DOHH2 (cell line): ENCODE results near the gene TACR1.

Source experiments
- H3F3A ChIP-seq: fragments of 200-600 bp; sonication (generic), shearing (Covaris generic); 2 replicates; pipeline ENCODE4 v1.6.0; 2016; ENCODE audit warnings: antibody characterized with exemption, mild to moderate bottlenecking; ENCODE audit not compliant: control insufficient read depth, insufficient read depth
- H3K27ac ChIP-seq: fragments of 200-600 bp; sonication (generic); 2 replicates; pipeline ENCODE4 v1.5.1; 2014; ENCODE audit warnings: low read depth, mild to moderate bottlenecking, low read length, moderate library complexity
- H3K27me3 ChIP-seq: fragments of 200-600 bp; sonication (generic); 2 replicates; pipeline ENCODE4 v1.6.1; 2014; ENCODE audit warnings: mild to moderate bottlenecking, low read length, mixed read lengths; ENCODE audit not compliant: control insufficient read depth
- H3K36me3 ChIP-seq: fragments of 200-600 bp; sonication (generic); 2 replicates; pipeline ENCODE4 v1.6.1; 2014; ENCODE audit warnings: mild to moderate bottlenecking, low read length, moderate library complexity, mixed read lengths; ENCODE audit not compliant: control insufficient read depth
- H3K4me1 ChIP-seq: fragments of 200-600 bp; sonication (generic); 2 replicates; pipeline ENCODE4 v1.6.1; 2014; ENCODE audit warnings: mild to moderate bottlenecking, low read length, mixed read lengths; ENCODE audit not compliant: control insufficient read depth
- H3K4me2 ChIP-seq: fragments of 200-600 bp; sonication (generic); 2 replicates; pipeline ENCODE4 v1.6.0; 2014; ENCODE audit warnings: mild to moderate bottlenecking, low read length, moderate library complexity
- H3K4me3 ChIP-seq: fragments of 200-600 bp; sonication (generic); 2 replicates; pipeline ENCODE4 v1.5.1; 2014; ENCODE audit warnings: mild to moderate bottlenecking, low read length, mixed read lengths
- H3K79me2 ChIP-seq: fragments of 200-600 bp; sonication (generic); 2 replicates; pipeline ENCODE4 v1.6.1; 2014; ENCODE audit warnings: mild to moderate bottlenecking, low read length, mixed read lengths; ENCODE audit not compliant: control insufficient read depth
- H3K9me2 ChIP-seq: fragments of 200-600 bp; sonication (generic); replicated peaks from 2 replicates; pipeline ENCODE4 v1.6.1; 2014; ENCODE audit warnings: mild to moderate bottlenecking, low read length, mixed read lengths; ENCODE audit not compliant: control insufficient read depth
- H3K9me3 ChIP-seq: fragments of 200-600 bp; sonication (generic); 2 replicates; pipeline ENCODE4 v1.6.1; 2014; ENCODE audit warnings: antibody characterized with exemption, low read length, mixed read lengths; ENCODE audit not compliant: control insufficient read depth, insufficient read depth
- H4K20me1 ChIP-seq: fragments of 200-600 bp; sonication (generic); 2 replicates; pipeline ENCODE4 v1.6.0; 2014; ENCODE audit warnings: low read depth, mild to moderate bottlenecking, antibody characterized with exemption, low read length, moderate library complexity; ENCODE audit not compliant: control insufficient read depth, insufficient read depth
- CTCF ChIP-seq: fragments of 200-600 bp; sonication (generic); IDR thresholded peaks from one replicate; pipeline ENCODE4 v1.5.1; 2014; ENCODE audit warnings: antibody characterized with exemption, mild to moderate bottlenecking, low read depth, low read length; ENCODE audit not compliant: poor library complexity, severe bottlenecking
- EZH2phosphoT487 ChIP-seq: fragments of 200-600 bp; sonication (generic); IDR thresholded peaks from 2 replicates; pipeline ENCODE4 v1.6.1; 2017; ENCODE audit warnings: borderline replicate concordance, mild to moderate bottlenecking, antibody characterized with exemption, low read length, moderate library complexity, mixed read lengths

The TACR1 gene

DNA sequence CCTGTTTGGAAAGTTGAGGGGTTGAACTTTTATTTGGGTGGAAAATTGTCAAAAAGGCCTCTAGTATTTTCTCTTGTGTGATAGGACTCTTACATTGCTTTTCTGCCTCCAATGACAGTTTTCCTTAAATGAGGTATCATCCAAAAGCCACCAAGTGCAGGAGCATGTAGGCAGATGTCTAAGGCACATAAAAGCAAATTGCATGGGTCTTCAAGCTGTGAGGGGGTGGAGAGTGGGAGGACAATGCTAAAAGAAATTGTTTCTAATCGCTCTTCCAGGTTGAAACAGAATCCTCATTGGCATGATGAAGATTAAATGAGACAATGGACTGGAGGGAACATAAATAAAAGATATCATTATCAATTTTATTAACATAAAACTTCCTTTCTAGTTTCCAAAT lies 6.8 kb downstream of the TACR1 start:
- Histone ChIP-seq H3K79me2 (no peaks in the 10 kb centered on the region), H3K36me3 (no peaks in the 10 kb centered on the region), H3F3A (no peaks in the 10 kb centered on the region), H3K4me3 (no peak overlapping the region), H4K20me1 (no peaks in the 10 kb centered on the region), H3K9me3 (no peaks in the 10 kb centered on the region), H3K27me3 (no peaks in the 10 kb centered on the region), H3K9me2 (no peaks in the 10 kb centered on the region), H3K27ac (no peak overlapping the region), H3K4me1 (no peaks in the 10 kb centered on the region), H3K4me2 (no peak overlapping the region)
- no peak for TF ChIP-seq CTCF
- no peak for TF ChIP-seq EZH2phosphoT487

DNA sequence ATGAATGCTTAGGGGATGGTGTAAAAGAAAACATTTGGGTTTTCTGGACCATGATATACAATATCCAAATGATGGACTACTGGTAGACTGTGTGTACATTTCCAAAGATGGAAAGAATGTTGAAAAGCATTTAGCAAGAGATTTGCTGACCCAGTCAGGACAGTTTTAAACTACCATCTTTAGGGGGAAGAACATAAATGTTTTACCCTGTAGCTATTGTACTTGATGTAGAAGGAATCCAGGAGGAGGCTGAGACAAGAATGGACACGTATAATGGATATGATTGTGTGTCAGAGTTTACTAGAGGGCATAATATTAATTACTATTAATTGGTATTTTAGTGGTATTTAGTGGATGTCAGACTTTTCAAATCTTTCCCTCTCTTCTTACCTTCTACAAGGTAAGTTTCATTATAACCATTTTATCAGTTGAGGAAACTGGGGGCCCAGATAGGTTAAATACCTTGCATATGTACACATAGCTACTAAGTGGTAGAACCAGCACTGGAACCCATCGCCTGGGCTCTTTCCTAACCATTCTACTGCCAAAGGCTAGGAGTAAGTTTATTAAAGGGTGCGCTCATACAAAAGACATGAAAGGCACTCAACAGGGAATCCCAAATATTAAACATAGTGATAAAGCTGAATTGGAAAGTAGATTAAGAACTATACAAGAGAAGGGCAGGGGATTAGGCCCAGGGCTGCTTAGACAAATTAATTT lies 8.9 kb downstream of the TACR1 start:
- TF ChIP-seq CTCF (no peak), EZH2phosphoT487 (no peak)

DNA sequence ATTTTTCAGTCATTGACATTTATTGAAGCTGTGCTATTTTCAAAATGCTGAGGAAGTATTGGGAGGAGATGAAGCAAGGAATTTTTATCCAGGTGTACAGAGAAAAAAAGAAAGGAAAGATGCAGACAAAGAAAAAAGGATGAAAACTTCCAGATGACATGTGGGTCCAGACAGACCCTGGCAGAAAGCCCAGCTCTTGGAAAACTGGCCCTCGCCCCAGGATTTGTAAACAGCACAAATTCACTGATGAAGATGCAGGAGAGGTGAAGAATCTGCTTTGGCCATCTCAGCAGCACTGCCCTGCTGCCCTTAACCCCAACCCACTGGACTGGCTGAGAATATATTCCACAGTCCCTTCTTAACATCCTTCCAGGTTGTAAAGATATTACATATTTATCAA lies 12.5 kb downstream of the TACR1 start:
- H3F3A ChIP-seq = no peaks in the 10 kb centered on the region
- no peaks in the 10 kb centered on the region for H3K79me2 ChIP-seq
- no peaks in the 10 kb centered on the region for H3K36me3 ChIP-seq
- 0 out of 2 replicates have a peak, but pooled peaks cover 3% of the 10 kb centered on the region for H3K27me3 ChIP-seq
- H3K4me1 ChIP-seq = no peaks in the 10 kb centered on the region
- H3K4me2 ChIP-seq = no peak overlapping the region
- no peak overlapping the region for H3K4me3 ChIP-seq
- no peaks in the 10 kb centered on the region for H3K9me3 ChIP-seq
- H4K20me1 ChIP-seq = no peaks in the 10 kb centered on the region
- no peak overlapping the region for H3K27ac ChIP-seq
- TF ChIP-seq EZH2phosphoT487 = no peak
- no peak for TF ChIP-seq CTCF
- no peaks in the 10 kb centered on the region for H3K9me2 ChIP-seq

More for the DNA sequence above, 8.9 kb downstream of the TACR1 start:
- Histone ChIP-seq H3K27ac (no peak overlapping the region), H3K4me1 (no peaks in the 10 kb centered on the region), H3K9me2 (no peaks in the 10 kb centered on the region), H3K27me3 (no peaks in the 10 kb centered on the region), H3K4me2 (no peak overlapping the region), H3K4me3 (no peak overlapping the region), H3K9me3 (no peaks in the 10 kb centered on the region), H4K20me1 (no peaks in the 10 kb centered on the region), H3F3A (no peaks in the 10 kb centered on the region), H3K79me2 (no peaks in the 10 kb centered on the region), H3K36me3 (no peaks in the 10 kb centered on the region)
